HCT116 (cell line): ENCODE data around the gene PRDM8. TPM values are rescaled to one million over a fixed set of nuclear protein-coding genes. Genes with fewer than 3 reads are reported as not detected.

ENCODE experiments used
- ATAC-seq: fragments of 200-7000 bp; cut with Tn5 transposase; 2 replicates; pipeline ENCODE4 v1.9.1; 2020; ENCODE audit warnings: mild to moderate bottlenecking, moderate library complexity
- BruUV-seq: library from RNA; stranded (reverse); fragments of 400-500 nt; replicated peaks from 2 replicates; lab custom pipeline; 2021; lab: Mats Ljungman, UMichigan
- CTCF ChIA-PET: fragments of 300-600 bp; sonication (Branson Sonifier 250); formaldehyde crosslinking; loops from one replicate; lab custom pipeline; 2021; ENCODE audit warnings: antibody characterized with exemption; lab: Charles Lee
- POLR2A ChIA-PET: fragments of 300-600, 350-600 bp; sonication (Branson Sonifier 250); formaldehyde crosslinking; loops from one replicate; lab custom pipeline; 2021; ENCODE audit warnings: antibody characterized with exemption; lab: Charles Lee
- RAD21 ChIA-PET, 2 experiments: fragments of 300-600 bp; sonication (Branson Sonifier 250); formaldehyde crosslinking; loops; one replicate each; lab custom pipeline; 2023; ENCODE audit warnings: low total read pairs in 2 of 2; ENCODE audit not compliant: uncharacterized antibody in 2 of 2, unreplicated experiment in 2 of 2, low non-redundant PET in 1 of 2; lab: Charles Lee
- DNase-seq: peaks from one replicate; pipeline ENCODE4 v3.0.0-alpha.2; 2010; ENCODE audit warnings: low read depth, low spot score
- H2AFZ ChIP-seq: fragments of 200-600 bp; shearing (Covaris generic), sonication (generic); 2 replicates; pipeline ENCODE4 v1.6.1; 2017; ENCODE audit warnings: low read depth, mixed run types, mixed read lengths, antibody characterized with exemption, low read length; ENCODE audit not compliant: poor library complexity, severe bottlenecking
- H3K27ac ChIP-seq: 2 replicates; pipeline ENCODE4 v1.5.1; 2012; ENCODE audit warnings: low read depth, low read length
- H3K27me3 ChIP-seq: fragments of 200-600 bp; sonication (generic); 2 replicates; pipeline ENCODE4 v1.6.1; 2016; ENCODE audit warnings: mixed run types, low read length, mixed read lengths; ENCODE audit not compliant: insufficient read depth
- H3K36me3 ChIP-seq, 2 experiments: fragments of 200-500 bp in 1 of 2; fragments of 200-600 bp in 1 of 2; sonication (Bioruptor generic) in 1 of 2; sonication (generic) in 1 of 2; 2 replicates each; pipeline versions ENCODE4 v1.5.1 to v1.6.1; 2014 to 2016; ENCODE audit warnings: low read length in 2 of 2, inconsistent platforms in 1 of 2, mixed read lengths in 1 of 2, mixed run types in 1 of 2; ENCODE audit not compliant: insufficient read depth in 2 of 2, control insufficient read depth in 1 of 2
- H3K4me1 ChIP-seq, 2 experiments: fragments of 200-600 bp in 1 of 2; sonication (generic) in 1 of 2; 2 replicates each; pipeline versions ENCODE4 v1.5.1 to v1.6.1; 2012 to 2017; ENCODE audit warnings: low read length in 2 of 2, inconsistent platforms in 1 of 2, mild to moderate bottlenecking in 1 of 2, mixed read lengths in 1 of 2, mixed run types in 1 of 2, moderate library complexity in 1 of 2; ENCODE audit not compliant: insufficient read depth in 2 of 2, control insufficient read depth in 1 of 2
- H3K4me2 ChIP-seq: fragments of 200-600 bp; sonication (generic); 2 replicates; pipeline ENCODE4 v1.6.1; 2017; ENCODE audit warnings: mixed run types, low read length, mixed read lengths
- H3K4me3 ChIP-seq, 2 experiments: fragments of 200-600 bp in 1 of 2; sonication (generic) in 1 of 2; replicated peaks in 1 of 2; 2 replicates each; pipeline ENCODE4 v1.5.1; 2011 to 2016; ENCODE audit warnings: low read length in 2 of 2, control low read depth in 1 of 2, low read depth in 1 of 2, mild to moderate bottlenecking in 1 of 2, mixed read lengths in 1 of 2, mixed run types in 1 of 2
- H3K79me2 ChIP-seq: fragments of 200-600 bp; sonication (generic); 2 replicates; pipeline ENCODE4 v1.6.1; 2017; ENCODE audit warnings: mild to moderate bottlenecking, mixed run types, low read length, moderate library complexity, mixed read lengths; ENCODE audit not compliant: insufficient read depth
- H3K9ac ChIP-seq: fragments of 200-600 bp; sonication (generic); 2 replicates; pipeline ENCODE4 v1.6.1; 2016; ENCODE audit warnings: low read length, mixed read lengths
- H3K9me2 ChIP-seq: fragments of 200-600 bp; sonication (generic), shearing (Covaris generic); 2 replicates; pipeline ENCODE4 v1.6.1; 2017; ENCODE audit warnings: mixed run types, mild to moderate bottlenecking, moderate library complexity; ENCODE audit not compliant: insufficient read depth
- H3K9me3 ChIP-seq, 2 experiments: fragments of 200-500 bp in 1 of 2; fragments of 200-600 bp in 1 of 2; sonication (Bioruptor generic) in 1 of 2; sonication (generic) in 1 of 2; 2 replicates each; pipeline ENCODE4 v1.6.1; 2014 to 2017; ENCODE audit warnings: low read length in 2 of 2, mixed read lengths in 2 of 2, inconsistent platforms in 1 of 2, low read depth in 1 of 2, mild to moderate bottlenecking in 1 of 2, mixed run types in 1 of 2, moderate library complexity in 1 of 2; ENCODE audit not compliant: control insufficient read depth in 1 of 2, insufficient read depth in 1 of 2
- H4K20me1 ChIP-seq: fragments of 200-600 bp; sonication (generic), shearing (Covaris generic); 2 replicates; pipeline ENCODE4 v1.6.1; 2017; ENCODE audit warnings: mixed run types, mild to moderate bottlenecking, moderate library complexity; ENCODE audit not compliant: insufficient read depth
- ZNF274 ChIP-seq: fragments of 200-500 bp; sonication (Bioruptor generic); IDR thresholded peaks from 2 replicates; pipeline ENCODE4 v1.6.1; 2014; ENCODE audit warnings: mild to moderate bottlenecking, low read depth, low read length, inconsistent platforms
- intact Hi-C: fragments of 100-400 bp; cut with micrococcal nuclease; formaldehyde crosslinking; loops from 2 replicates; pipeline ENCODE4 v1.10.0; 2022
- total RNA-seq: library from RNA; stranded (reverse); gene quantifications from one replicate; pipeline ENCODE4 v1.2.1, GENCODE V29; 2021; ENCODE audit not compliant: unreplicated experiment
- TF ChIP-seq, protein P1 (sequence below): IDR thresholded peaks from 2 replicates; pipeline ENCODE4 v1.6.1; 2012
- TF ChIP-seq, protein P2 (sequence below): IDR thresholded peaks from 2 replicates; pipeline ENCODE4 v1.6.1; 2011; ENCODE audit warnings: mild to moderate bottlenecking, low read length, moderate library complexity; ENCODE audit not compliant: insufficient replicate concordance; ENCODE audit errors: extremely low read depth
- TF ChIP-seq, protein P3 (sequence below), 3 experiments: fragments of 200-600 bp in 1 of 3; sonication (generic) in 1 of 3; IDR thresholded peaks in 2 of 3; conservative IDR thresholded peaks in 1 of 3; 2 replicates each; pipeline ENCODE4 v1.5.1; 2012 to 2017; ENCODE audit warnings: low read depth in 2 of 3, low read length in 2 of 3, antibody characterized with exemption in 1 of 3, borderline replicate concordance in 1 of 3, control low read depth in 1 of 3, mild to moderate bottlenecking in 1 of 3, mixed read lengths in 1 of 3, mixed run types in 1 of 3, moderate library complexity in 1 of 3; ENCODE audit not compliant: insufficient read depth in 1 of 3

The PRDM8 gene
- total RNA-seq, 1 experiment from 2014 or later = 1.4 TPM

DNA sequence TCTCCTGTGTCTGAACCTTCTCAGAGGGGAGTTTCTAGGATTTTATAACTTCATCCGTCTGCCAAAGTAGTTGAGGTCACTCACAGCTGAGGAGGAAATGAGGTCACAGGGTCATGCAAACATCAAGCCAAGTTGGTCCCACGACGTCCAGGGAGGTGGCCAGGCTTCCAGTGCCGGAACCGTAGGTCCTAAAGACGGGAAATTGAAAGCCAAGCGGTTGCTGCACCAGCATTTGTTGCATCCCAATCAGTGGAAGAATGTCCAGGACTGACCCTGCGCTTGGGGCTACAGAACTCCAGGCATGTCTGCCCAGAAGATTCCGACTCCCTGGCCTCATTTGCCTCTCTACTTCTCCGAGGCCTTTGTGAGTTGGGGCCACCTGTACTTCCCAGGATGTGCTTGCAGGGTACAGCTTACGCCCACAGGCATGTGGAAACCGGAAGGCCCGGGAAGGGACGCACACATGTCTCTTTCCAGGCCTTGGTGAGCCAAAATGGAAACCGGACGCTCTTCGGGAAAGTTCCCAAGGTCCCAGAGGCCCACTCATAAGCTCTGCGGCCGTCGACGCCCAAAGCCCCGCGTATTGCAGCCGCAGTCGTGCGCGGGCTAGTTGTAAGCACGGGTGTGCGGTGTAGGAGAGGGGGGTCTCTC is 9.3 kb downstream of the PRDM8 start:
- no peaks in the 10 kb centered on the region for H3K9me3 ChIP-seq
- no peaks in the 10 kb centered on the region for H4K20me1 ChIP-seq
- H3K27me3 ChIP-seq = no peaks in the 10 kb centered on the region
- POLR2A ChIA-PET = no interaction called here
- RAD21 ChIA-PET = no interaction called here
- TF ChIP-seq, protein P1, sequence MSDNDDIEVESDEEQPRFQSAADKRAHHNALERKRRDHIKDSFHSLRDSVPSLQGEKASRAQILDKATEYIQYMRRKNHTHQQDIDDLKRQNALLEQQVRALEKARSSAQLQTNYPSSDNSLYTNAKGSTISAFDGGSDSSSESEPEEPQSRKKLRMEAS = no peak
- TF ChIP-seq, protein P2, sequence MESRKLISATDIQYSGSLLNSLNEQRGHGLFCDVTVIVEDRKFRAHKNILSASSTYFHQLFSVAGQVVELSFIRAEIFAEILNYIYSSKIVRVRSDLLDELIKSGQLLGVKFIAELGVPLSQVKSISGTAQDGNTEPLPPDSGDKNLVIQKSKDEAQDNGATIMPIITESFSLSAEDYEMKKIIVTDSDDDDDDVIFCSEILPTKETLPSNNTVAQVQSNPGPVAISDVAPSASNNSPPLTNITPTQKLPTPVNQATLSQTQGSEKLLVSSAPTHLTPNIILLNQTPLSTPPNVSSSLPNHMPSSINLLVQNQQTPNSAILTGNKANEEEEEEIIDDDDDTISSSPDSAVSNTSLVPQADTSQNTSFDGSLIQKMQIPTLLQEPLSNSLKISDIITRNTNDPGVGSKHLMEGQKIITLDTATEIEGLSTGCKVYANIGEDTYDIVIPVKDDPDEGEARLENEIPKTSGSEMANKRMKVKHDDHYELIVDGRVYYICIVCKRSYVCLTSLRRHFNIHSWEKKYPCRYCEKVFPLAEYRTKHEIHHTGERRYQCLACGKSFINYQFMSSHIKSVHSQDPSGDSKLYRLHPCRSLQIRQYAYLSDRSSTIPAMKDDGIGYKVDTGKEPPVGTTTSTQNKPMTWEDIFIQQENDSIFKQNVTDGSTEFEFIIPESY = no peak
- TF ChIP-seq, protein P3, sequence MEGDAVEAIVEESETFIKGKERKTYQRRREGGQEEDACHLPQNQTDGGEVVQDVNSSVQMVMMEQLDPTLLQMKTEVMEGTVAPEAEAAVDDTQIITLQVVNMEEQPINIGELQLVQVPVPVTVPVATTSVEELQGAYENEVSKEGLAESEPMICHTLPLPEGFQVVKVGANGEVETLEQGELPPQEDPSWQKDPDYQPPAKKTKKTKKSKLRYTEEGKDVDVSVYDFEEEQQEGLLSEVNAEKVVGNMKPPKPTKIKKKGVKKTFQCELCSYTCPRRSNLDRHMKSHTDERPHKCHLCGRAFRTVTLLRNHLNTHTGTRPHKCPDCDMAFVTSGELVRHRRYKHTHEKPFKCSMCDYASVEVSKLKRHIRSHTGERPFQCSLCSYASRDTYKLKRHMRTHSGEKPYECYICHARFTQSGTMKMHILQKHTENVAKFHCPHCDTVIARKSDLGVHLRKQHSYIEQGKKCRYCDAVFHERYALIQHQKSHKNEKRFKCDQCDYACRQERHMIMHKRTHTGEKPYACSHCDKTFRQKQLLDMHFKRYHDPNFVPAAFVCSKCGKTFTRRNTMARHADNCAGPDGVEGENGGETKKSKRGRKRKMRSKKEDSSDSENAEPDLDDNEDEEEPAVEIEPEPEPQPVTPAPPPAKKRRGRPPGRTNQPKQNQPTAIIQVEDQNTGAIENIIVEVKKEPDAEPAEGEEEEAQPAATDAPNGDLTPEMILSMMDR (IDR thresholded peaks at IDR 0.05 in 2 of 3, conservative IDR thresholded peaks at IDR 0.05 in 1 of 3; ENCODE audit: borderline replicate concordance in 1 of 3, insufficient read depth in 1 of 3, low read depth in 2 of 3, low read length in 2 of 3) = no peak
- TF ChIP-seq ZNF274 = no peak
- H3K4me3 ChIP-seq = no peak overlapping the region
- no peaks in the 10 kb centered on the region for H3K9me2 ChIP-seq
- DNase-seq (no peak), ATAC-seq (no peak)
- no TSS peak for BruUV-seq
- H3K79me2 ChIP-seq = no peaks in the 10 kb centered on the region
- peaks cover 2 to 9% of the 10 kb centered on the region in 2 experiments; a peak in 3 of 4 replicates for H3K4me1 ChIP-seq
- intact Hi-C loops = no loop called here
- no peak overlapping the region for H2AFZ ChIP-seq
- H3K9ac ChIP-seq = no peak overlapping the region
- no peak overlapping the region for H3K27ac ChIP-seq
- CTCF ChIA-PET = no interaction called here
- no peak overlapping the region for H3K4me2 ChIP-seq
- no peaks in the 10 kb centered on the region for H3K36me3 ChIP-seq
